HUES6 (cell line): Measurements from ENCODE around the gene IL17RB.

ENCODE experiments used
- H3K27ac ChIP-seq: 2 replicates; pipeline ENCODE4 v1.7.0; 2013; ENCODE audit warnings: low read depth, mild to moderate bottlenecking, low read length, inconsistent platforms
- H3K27me3 ChIP-seq: 2 replicates; pipeline ENCODE4 v1.6.1; 2013; ENCODE audit warnings: low read length; ENCODE audit not compliant: control insufficient read depth, insufficient read depth
- H3K36me3 ChIP-seq: 2 replicates; pipeline ENCODE4 v1.6.1; 2013; ENCODE audit warnings: low read length; ENCODE audit not compliant: control insufficient read depth, insufficient read depth
- H3K4me1 ChIP-seq: 2 replicates; pipeline ENCODE4 v1.6.1; 2013; ENCODE audit warnings: low read length; ENCODE audit not compliant: control insufficient read depth, insufficient read depth
- H3K4me3 ChIP-seq: 2 replicates; pipeline ENCODE4 v1.5.1; 2013; ENCODE audit warnings: low read depth, low read length
- H3K9ac ChIP-seq: one replicate; pipeline ENCODE4 v1.6.1; 2013; ENCODE audit warnings: mild to moderate bottlenecking, low read length
- H3K9me3 ChIP-seq: 2 replicates; pipeline ENCODE4 v1.6.1; 2013; ENCODE audit warnings: low read depth, low read length; ENCODE audit not compliant: control insufficient read depth, insufficient read depth

The IL17RB gene

GRCh38 chr3:53805463-53806159, 40.8 kb upstream of the IL17RB start:
- no peak overlapping the region for H3K4me3 ChIP-seq
- H3K9me3 ChIP-seq, result no peaks in the 10 kb centered on the region
- no peak overlapping the region for H3K9ac ChIP-seq
- H3K27me3 ChIP-seq, result no peaks in the 10 kb centered on the region
- H3K27ac ChIP-seq, result no peak overlapping the region
- H3K36me3 ChIP-seq, result no peaks in the 10 kb centered on the region
- peaks cover 17% of the 10 kb centered on the region for H3K4me1 ChIP-seq

DNA sequence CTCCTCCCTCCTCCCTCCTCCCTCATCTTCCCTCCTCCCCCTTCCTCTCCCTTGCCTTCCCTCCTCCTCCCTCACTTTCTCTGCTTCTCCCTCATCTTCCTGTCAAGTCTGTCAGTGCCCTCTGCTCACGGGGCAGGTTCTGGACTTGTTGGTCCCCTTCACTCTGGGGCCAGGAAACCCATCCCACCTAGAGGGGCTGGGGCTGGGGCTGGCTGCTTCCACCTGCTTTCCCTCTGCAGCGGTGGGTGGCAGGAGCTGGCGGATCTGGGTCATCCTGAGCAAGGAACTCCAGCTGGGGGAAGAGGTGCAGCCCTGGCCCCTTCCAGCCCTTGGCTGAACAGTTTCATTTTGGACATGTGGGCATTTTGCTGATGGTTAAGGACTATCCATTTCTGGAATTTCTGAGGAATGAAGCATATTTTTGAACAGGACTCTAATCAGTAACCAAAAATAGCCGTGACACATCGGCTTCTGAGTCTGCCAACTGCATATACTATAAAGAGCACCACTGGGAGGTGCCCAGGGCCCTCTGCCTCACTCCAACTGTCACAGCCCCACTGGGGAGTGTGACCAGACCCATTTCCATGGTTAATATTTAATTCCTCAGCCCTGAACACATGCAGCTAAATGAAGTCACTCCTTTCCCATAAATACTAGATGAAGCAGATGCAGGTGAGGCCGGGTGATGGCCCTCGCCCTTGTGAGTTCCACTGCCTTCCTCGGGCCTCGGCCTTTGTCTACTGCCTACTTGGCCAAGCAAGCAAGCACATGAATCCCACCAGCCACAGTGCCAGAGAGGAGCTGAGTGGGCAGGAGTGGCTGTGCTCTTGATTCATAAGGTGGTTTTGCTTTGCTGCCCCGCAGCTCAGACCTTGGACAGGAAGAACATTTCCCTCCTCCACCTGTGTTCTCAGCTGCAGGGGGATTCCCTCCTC, 39.9 kb upstream of the IL17RB start:
- Histone ChIP-seq H3K4me3 (no peak overlapping the region), H3K4me1 (peaks cover 17% of the 10 kb centered on the region), H3K27ac (no peak overlapping the region), H3K27me3 (no peaks in the 10 kb centered on the region), H3K9me3 (no peaks in the 10 kb centered on the region), H3K9ac (no peak overlapping the region), H3K36me3 (no peaks in the 10 kb centered on the region)

DNA sequence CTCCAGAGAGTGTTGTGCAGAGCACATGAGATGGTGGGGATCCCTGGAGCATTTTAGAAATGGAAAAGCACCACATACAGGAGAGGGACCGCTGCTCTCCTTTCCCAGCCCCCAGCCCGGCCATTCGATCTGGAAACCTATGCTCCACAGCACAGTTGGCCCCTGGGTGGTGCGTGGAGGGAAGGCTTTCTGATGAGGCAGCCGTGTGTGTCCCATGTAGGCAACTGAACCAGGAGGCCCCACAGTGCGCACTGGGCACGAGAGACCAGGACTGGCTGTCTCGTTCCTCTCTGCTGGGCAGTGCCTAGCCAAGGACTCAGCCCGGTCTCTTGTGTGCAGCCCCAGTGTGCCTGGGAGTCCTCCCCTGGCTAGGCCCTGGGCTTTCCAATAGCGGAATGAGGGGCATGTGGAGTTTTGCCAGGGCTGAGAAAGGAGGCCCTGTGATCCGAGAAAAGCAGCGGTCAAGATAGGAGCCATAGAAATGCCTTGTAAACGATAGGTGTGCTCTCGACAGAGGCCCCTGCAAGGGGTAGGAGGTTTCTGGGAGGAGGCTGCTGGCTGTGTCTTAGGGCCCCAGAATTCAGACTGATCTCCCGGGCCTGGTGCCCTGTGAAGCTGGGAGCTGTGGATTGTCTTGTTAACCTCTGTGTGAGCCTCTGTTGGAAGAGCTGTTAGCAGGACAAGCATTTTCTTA, 39.1 kb upstream of the IL17RB start:
- H3K9me3 ChIP-seq, result no peaks in the 10 kb centered on the region
- no peak overlapping the region for H3K9ac ChIP-seq
- no peak overlapping the region for H3K27ac ChIP-seq
- no peaks in the 10 kb centered on the region for H3K27me3 ChIP-seq
- peaks cover 17% of the 10 kb centered on the region for H3K4me1 ChIP-seq
- H3K4me3 ChIP-seq, result no peak overlapping the region
- H3K36me3 ChIP-seq, result no peaks in the 10 kb centered on the region

- H3K4me1 ChIP-seq, result peaks cover 17% of the 10 kb centered on the region
- H3K9me3 ChIP-seq, result no peaks in the 10 kb centered on the region
- no peak overlapping the region for H3K9ac ChIP-seq
- no peak overlapping the region for H3K4me3 ChIP-seq
- no peaks in the 10 kb centered on the region for H3K27me3 ChIP-seq
- no peak overlapping the region for H3K27ac ChIP-seq
- H3K36me3 ChIP-seq, result no peaks in the 10 kb centered on the region
Measured at GRCh38 chr3:53808496-53808895, 37.9 kb upstream of the IL17RB start.

GRCh38 chr3:53809267-53809666, 37.1 kb upstream of the IL17RB start:
- H3K9ac ChIP-seq, result no peak overlapping the region
- H3K27me3 ChIP-seq, result no peaks in the 10 kb centered on the region
- H3K36me3 ChIP-seq, result no peaks in the 10 kb centered on the region
- H3K4me3 ChIP-seq, result no peak overlapping the region
- no peak overlapping the region for H3K27ac ChIP-seq
- H3K9me3 ChIP-seq, result no peaks in the 10 kb centered on the region
- H3K4me1 ChIP-seq, result peaks cover 11% of the 10 kb centered on the region

- no peak overlapping the region for H3K4me3 ChIP-seq
- no peaks in the 10 kb centered on the region for H3K36me3 ChIP-seq
- no peak overlapping the region for H3K9ac ChIP-seq
- H3K4me1 ChIP-seq, result peaks cover 5% of the 10 kb centered on the region
- no peaks in the 10 kb centered on the region for H3K9me3 ChIP-seq
- no peak overlapping the region for H3K27ac ChIP-seq
- no peaks in the 10 kb centered on the region for H3K27me3 ChIP-seq
Measured at GRCh38 chr3:53809764-53810400, 36.5 kb upstream of the IL17RB start.

- H3K4me3 ChIP-seq, result no peak overlapping the region
- no peaks in the 10 kb centered on the region for H3K36me3 ChIP-seq
- no peaks in the 10 kb centered on the region for H3K9me3 ChIP-seq
- no peak overlapping the region for H3K27ac ChIP-seq
- no peaks in the 10 kb centered on the region for H3K4me1 ChIP-seq
- no peaks in the 10 kb centered on the region for H3K27me3 ChIP-seq
- no peak overlapping the region for H3K9ac ChIP-seq
Measured at GRCh38 chr3:53811143-53811927, 35.0 kb upstream of the IL17RB start.

- H3K27ac ChIP-seq, result no peak overlapping the region
- no peak overlapping the region for H3K9ac ChIP-seq
Measured at GRCh38 chr3:53812434-53812833, 33.9 kb upstream of the IL17RB start.

GRCh38 chr3:53813229-53813628, 33.1 kb upstream of the IL17RB start:
- H3K9ac ChIP-seq, result no peak overlapping the region
- H3K4me1 ChIP-seq, result no peaks in the 10 kb centered on the region
- H3K36me3 ChIP-seq, result peaks cover 6% of the 10 kb centered on the region
- H3K27me3 ChIP-seq, result no peaks in the 10 kb centered on the region
- no peak overlapping the region for H3K4me3 ChIP-seq
- H3K27ac ChIP-seq, result no peak overlapping the region
- no peaks in the 10 kb centered on the region for H3K9me3 ChIP-seq

More at GRCh38 chr3:53812434-53812833, 33.9 kb upstream of the IL17RB start:
- no peaks in the 10 kb centered on the region for H3K27me3 ChIP-seq
- no peak overlapping the region for H3K4me3 ChIP-seq
- no peaks in the 10 kb centered on the region for H3K9me3 ChIP-seq
- H3K36me3 ChIP-seq, result peaks cover 6% of the 10 kb centered on the region
- no peaks in the 10 kb centered on the region for H3K4me1 ChIP-seq

DNA sequence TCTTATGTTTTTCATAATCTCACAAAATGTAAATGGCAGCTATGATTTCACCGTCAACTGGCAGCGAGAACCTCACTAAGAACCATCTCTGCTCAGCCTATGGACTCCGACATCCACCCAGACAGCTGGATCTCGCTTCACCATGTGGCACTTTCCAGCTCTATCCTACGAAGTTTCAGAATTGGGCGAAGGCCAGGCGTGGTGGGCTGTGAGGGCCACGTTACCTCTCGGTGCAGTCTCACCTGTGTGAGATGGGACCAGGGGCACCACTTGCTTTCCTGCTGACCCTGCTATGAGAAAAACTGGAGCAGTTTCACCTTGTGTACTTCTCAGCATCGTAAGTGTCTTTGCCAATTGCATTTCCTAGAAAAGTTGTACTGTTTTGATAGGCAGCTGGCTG, 32.5 kb upstream of the IL17RB start:
- no peaks in the 10 kb centered on the region for H3K27me3 ChIP-seq
- no peak overlapping the region for H3K4me3 ChIP-seq
- no peaks in the 10 kb centered on the region for H3K9me3 ChIP-seq
- H3K36me3 ChIP-seq, result peaks cover 8% of the 10 kb centered on the region
- H3K27ac ChIP-seq, result no peak overlapping the region
- H3K4me1 ChIP-seq, result no peaks in the 10 kb centered on the region
- H3K9ac ChIP-seq, result no peak overlapping the region
